ENCODE results near the gene SHROOM2.
"Not testable (repeated sequence)": the region's sequence is repeated elsewhere in the genome, so short reads cannot be mapped to it uniquely, and the experiment has no call there.

SHROOM2 gene

DNA sequence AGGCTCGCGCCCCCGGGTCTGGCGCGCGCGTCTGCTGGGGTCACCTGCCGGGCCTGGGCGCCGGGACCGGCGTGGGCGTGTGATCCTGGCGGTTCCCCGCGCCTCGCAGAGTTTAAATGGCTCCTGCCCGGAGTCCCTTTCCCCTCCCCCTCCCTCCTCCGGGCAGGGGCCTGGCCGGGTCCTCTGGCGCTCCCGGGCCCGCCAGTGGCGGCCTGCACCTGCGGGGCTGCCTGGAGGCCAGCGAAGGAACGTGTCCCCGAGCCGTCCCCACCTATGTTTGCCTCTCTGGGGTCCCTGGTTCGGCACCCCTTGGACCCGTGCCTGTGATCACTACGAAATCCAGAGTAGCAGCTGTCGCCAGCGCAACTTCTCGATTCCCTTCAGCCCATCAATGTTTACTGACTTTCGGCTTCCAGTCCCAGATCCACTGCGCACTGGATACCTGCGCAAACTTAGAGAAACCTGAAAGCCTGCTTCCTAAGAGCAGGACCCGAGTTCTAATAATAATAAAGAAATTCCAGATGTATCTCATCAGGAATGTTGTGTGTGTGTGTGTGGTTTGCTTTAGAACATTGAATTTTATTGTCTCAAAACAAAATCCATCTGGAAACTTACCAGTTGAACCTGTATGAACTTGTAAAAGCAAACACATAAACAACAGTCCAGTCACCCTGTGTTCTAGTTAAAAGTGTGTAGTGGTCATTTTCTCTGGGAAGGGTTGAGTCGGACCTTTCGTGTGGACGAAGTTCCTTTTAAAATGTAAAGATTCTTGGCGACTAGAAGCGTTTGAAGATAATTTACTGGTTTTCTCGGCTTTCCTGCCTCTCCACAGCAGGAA, 788 bp downstream of the SHROOM2 start:
- no peak for DNase-seq

DNA sequence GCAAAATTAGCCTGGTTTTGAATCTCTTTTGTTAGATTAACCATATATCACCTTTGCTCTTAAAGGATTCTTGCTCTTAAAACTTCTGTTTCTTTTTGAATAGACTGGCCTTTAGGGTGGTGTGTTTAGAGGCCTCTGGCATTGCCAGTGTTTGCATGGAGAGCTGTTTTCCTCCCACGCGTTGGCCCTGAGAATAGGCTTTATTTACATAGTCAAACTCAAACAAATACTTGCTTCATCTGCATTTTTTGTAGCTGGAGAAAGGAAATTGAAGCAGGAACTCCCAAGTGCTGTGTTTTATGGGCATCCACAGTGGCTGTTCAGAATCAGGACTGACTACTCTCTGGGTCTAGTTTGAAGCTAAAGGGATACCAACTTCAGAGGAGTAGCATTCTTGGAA, 2.7 kb downstream of the SHROOM2 start:
- DNase-seq = no peak

DNA sequence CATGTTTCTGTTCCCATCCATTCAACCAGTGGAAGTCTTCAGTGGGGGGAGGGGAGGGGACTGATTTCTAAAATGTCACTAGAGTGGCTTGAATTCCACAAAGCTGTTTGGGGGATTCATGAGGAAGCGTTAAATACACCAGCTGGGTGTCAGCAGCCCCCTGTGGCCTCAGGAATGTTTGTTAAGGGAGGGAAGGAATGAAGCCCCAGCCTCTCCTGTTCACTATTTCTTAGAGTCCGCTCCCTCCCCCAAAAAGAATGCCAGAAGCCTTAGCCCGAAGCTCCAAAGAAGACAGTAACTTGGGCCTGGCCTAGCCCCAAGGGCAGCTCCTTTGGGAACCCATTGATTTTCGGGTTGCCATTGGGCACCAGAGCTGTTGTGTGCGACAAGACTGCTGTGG, 3.3 kb downstream of the SHROOM2 start:
- no peak for DNase-seq

DNA sequence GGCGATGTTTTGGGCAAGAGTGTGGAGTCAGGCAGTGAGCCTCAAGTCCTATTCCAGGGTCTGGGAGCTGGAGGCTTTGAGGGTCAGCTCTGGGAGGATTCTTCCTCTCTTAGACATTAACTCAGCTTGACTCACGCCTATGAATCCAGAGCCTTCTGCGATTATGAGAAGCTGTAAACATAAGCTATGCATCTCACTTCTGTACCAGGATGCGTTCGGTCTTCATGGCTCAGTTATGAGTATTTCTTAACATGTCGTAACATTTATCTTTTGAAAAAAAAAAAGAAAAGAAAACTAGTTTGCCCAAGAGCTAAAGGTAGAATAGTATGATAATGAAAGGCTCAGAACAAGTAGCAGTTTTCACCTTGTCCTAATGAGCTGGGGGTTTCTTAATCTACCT, 4.6 kb downstream of the SHROOM2 start:
- no peak for DNase-seq

DNA sequence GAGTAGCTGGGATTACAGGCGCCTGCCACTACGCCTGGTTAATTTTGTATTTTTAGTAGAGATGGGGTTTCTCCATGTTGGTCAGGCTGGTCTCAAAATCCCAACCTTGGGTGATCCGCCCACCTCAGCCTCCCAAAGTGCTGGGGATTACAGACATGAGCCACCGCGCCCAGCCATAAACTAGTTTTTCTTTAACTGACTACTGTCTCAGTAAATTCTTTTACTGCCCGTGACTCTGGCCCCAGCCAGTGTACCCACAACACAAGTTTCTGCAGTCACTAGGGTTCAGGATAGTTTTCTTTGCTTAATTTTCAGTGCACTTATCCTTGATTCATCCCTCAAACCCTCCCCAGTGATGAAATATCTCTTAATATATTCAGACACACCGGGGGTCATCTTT, 8.3 kb downstream of the SHROOM2 start:
- DNase-seq = no peak

DNA sequence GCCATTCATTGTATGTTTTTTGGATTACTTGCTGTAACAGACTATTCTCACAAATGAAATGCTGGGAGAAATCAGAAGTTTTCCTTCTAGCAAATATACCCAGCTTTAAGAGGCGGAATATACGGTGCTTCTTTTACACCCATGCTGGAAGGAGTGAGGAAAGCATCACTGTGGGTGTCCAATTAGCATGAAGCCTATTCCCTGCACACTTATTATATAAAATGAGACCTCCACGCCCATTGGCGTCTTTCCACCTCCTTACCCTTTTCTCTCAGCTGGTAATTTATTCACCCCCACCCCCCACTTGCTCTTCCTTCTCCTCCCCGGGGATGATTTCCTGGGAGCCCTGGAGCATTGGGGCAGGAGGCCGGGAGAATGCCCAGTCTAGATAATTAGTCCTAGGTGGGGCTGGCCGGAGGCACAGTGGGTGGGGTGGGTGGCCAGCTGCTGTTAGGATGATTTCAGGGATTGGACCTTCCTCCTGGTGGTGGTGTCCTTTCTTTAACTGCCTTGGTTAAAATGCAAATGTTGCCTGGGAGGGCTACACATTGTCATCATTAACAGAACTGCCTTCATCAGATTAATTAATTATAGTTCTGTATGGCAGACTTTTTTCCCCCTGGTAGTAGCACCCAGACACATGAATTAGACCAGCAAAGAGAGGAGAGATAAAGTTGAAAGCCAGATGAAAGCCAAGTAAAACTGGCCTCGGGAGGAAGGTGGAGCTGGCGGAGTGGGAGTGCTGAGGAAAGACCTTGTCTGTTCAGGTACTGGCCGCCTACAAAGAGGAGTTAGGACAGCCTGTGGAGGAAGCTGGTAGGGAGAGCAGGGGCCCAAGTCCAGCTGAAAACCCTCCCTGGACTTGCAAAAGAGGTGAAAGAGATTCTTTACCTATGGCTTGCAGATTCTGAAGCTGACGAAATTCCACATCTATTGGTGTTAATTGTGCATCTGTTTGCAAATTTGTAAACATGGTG, 11.4 kb downstream of the SHROOM2 start:
- no peak for DNase-seq

DNA sequence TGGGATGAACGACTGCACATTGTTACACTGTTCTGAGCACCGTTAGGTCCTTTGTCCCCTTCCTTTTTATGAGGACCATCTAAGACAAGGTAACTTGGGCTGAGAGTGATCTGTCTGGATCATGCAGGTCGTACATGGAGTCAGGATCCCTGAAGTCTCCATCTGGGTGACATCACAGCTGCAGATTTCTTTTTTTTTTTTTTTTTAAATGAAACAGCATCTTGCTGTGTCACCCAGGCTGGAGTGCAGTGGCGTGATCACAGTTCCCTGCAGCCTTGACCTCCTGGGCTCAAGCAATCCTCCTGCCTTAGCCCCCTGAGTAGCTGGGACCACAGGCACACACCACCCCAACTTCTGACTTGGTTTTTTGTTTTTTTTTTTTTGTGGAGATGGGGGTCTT, 16.5 kb downstream of the SHROOM2 start:
- DNase-seq = no peak

DNA sequence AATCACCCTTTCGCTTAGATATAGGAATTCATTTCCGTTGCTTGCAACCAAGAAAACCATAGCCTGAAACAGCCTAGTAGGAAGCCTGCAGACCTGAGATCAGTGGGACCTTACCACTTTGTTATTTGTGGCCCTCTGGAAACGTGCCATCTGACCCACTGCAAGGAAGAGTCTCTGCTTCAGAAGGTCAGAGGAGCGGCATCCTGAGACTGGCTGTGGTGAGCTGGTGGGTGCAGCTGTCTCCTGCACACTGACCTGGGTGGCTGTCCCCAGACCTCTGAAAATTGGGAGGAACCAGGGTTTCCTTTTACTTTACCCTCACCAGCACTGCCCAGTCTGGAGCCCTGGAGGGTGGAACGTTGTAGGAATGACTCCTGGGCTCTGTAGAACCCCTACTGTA, 18.2 kb downstream of the SHROOM2 start:
- DNase-seq = no peak

DNA sequence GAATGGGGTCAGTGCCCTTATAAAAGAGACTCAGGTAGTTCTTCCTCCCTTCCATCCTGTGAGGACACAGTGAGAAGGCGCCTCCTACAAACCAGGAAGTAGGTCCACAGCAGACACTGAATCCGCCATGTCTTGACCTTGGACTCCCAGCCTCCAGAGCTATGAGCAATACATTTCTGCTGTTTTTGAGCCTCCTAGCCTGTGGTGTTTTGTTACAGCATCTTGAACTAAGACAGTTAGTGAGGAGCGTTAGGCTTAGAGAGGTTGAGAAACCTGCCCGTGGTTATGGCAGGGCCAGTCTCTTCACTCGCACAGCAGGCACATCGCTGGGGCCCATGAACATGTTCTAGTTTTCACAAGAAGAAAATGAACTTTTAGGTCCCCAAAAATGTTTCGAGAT, 19.7 kb downstream of the SHROOM2 start:
- no peak for DNase-seq

DNA sequence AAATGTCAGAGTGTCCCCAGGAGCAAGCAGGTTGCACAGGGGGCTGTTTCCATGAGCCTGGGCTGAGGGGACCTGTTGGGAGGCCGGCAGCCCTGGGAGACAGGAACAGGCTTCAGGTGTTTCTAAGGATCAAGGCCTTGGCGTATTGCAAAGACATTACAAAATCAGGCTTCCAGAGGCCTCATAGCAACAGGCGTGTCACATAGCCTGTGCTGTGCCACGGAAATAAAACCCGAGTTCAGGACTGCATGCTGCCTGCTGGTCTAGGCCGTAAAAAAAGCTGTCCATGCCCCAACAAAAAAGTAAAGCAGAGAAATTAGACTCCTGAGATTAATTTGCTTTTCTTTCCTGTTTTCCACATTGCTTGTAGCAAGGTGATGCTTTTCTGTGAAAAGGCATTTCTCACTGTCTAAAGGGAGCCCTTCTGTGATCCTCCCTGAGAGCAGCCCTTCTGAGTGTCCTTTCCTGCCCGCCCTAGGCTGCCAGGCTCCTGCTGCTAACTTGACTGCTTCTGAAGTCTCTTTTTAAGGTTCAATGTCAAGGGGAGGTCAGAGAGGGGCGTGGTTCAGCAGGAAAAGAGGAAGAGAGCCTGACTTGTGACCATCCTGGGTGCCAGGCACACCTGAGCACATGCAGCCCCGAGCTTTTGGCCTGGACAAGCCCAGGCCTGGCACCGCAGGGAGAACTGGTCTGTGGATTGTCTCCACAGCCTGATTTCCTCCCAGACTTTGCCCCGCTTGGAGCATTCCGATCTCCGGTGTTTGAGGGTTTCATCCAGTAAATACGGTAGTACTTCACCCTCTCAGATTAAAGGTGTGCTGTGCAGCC, 21.3 kb downstream of the SHROOM2 start:
- DNase-seq = no peak

DNA sequence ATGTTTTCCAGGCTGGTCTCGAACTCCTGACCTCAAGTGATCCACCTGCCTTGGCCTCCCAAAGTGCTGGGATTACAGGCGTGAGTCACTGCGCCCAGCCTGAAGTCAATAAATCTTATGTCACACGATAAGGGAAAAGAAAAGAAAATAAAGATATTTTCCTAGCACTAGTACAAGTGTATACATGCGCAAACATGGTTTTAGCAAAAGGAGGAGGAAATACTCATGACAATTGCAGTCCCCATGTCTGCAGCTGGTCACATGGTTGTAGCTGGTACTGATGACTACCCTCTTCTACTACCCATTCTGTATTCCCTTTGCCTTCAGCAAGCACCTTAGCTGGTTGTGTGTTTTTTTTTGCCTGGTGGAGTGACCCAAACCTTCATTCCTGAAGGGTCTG, 23.6 kb downstream of the SHROOM2 start:
- DNase-seq = not testable (repeated sequence)

DNA sequence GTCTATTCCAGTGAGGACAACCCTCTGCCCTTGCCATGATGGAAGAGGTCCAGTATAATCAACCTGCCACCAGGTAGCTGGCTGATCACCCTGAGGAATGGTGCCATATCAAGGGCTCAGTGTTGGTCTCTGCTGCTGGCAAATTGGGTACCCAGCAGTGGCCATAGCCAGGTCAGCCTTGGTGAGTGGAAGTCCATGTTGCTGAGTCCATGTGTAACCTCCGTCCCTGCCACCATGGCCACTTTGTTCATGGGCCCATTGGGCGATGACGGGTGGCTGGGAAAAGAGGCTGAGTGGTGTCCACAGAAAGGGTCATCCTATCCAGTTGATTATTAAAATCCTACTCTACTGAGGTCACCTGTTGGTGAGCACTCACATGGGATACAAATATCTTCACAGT, 24.9 kb downstream of the SHROOM2 start:
- DNase-seq = not testable (repeated sequence)

DNA sequence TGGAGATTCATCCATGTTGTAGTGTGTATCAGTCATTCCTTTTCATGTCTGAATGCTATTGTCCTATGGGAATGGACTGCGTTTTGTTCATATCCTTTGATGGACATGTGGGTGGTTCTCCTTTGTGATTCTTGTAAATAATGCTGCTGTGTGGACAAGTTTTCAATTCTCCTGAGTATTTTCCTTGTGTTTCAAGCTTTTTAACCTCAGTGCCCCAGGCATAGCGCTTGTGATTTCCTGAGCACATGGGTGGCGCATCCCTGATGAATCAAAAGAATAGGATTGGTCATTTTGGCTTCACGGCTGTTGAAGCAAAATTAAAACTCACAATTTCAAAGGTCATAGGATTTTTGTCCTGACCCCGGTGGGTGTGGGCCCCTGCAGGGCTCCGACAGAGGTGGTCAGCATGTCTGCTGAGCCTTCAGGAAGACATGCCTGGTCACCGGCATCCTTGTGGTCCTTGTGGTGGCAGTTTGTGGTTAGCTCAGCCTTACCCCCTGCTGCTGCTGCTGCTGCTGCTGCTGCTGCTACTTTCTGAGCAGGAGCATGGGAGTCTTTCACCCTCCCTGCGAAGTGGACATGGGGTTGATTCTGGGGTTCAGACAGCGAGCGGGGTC, 30.0 kb downstream of the SHROOM2 start:
- DNase-seq = no peak

DNA sequence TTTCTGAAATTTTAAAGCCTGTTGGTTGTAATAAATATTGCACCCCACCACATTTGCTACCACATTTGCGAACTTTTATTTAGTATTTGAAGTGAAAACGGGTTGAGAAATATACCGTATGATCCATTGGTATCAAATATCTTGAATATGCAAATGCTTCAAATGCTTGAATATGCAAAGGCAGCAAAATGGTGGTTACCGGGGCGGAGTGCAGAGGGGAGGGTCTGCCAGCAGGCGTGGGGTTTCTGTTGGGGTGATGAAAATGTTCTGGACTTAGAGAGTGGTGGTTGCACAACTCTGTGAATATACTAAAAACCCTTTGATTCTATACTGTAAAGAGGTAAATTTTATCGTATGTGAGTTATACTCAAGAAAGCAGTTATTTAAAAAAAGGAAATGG, 35.3 kb downstream of the SHROOM2 start:
- DNase-seq = no peak

DNA sequence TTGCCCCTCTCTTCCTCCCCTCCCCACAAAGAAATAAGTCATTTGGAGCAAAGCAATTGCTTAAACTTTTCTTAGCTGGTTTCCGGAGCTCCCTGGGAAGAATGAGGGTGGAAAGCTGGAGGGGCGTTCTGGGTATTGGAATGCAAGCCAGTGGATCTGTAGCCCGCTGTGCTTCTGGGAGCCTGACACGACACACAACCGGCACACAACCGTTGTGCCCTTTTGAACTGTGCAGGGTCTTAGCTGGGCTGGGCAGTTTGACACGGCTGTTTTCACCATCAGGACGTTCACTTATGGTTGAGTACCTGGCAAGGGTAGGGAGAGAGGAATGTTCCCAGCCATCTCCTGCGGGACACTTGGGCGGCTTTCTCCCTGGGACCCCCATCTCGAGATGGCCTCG, 38.3 kb downstream of the SHROOM2 start:
- DNase-seq = no peak

DNA sequence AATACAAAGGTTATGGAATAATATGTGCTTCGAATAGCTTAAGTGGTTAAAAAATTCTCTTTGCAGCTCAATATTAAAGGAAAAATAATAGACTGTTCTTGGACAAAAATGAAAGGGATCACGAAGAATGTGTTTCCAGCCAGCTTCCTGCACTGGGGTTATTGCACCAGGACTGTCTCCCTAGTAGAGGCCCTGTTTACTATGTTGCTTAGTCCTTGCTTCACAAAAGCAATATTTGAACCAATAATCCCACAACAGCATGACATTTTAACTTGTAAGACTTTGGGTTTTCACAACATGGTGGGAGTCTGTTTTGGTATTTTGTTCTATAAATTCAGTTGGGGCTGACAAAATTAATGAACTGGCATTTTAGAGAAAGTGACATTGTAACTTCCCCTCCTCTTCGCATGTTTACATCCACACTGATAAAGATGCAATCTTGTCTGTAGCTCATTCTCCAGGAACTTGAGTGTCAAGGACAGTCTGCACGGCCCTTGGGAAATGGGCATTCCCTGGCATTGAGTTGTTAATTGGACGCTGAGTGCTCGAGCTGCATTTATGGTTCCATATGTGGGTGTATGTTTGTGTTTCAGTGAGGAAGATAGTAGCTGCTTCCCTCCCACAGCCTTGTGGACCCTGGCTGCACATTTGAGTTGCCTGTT, 39.0 kb downstream of the SHROOM2 start:
- no peak for DNase-seq

DNA sequence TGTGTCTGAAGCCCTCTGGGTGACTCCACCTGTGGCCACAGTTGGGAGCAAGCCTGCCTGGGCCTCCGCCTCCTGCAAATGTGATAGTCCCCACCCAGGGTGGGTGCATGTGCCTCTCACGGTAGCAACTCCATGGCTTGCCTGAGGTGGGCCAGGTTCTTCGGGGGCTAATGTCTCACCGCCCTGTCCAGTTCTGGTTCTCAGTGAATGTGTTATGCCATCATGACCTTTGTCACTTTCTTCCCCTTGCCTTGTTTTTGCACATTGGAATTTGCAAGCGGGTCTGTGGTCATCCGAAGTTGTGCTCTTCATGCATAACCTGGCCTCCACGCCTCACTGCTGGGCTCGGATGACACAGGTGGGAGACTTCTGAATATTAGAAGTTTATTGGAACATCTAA, 39.7 kb downstream of the SHROOM2 start:
- no peak for DNase-seq

DNA sequence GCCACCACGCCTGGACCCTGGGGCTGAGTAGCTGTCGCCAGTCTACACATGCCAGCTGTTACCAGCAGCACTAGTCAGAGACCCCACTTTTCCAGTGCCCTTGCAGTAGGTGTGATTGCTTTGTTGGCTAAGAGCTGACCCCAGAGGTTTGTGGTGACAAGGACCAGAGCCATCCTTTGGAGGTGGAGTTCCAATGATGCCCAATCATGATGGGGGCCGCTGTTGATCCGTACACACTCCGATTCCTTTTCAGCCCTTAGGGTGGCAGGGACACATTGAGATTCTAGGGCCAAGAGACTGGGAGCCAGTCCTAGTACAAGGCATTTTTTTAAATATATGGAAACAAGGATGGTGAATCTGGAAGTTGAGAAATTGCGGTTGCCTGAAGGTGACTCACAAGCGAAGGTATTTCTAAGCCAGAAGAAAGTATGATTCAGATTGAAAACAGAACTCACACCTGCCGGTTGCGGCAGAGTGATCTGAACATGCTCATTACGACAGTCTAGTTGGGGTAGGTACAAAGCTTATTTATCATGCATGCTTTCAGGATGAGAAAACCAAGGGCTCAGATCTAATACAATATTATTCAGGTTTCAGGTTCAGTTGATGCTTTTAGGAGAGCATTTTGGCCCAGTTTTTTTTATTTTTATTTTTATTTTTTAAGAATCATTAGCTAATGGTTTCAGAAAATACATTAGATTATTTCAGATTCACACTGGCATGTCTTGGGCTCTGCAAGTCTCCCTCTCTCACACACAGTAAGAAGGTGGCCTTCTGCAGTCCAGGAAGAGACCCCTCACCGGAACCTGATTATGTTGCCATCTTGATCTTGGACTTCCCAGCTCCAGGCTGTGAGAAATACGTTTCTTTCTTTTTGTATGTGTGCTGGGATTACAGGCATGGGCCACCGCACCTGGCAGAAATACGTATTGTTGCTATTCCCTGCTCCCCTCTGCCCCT, 43.4 kb downstream of the SHROOM2 start:
- peak; percentile 46 to 52 for DNase-seq

DNA sequence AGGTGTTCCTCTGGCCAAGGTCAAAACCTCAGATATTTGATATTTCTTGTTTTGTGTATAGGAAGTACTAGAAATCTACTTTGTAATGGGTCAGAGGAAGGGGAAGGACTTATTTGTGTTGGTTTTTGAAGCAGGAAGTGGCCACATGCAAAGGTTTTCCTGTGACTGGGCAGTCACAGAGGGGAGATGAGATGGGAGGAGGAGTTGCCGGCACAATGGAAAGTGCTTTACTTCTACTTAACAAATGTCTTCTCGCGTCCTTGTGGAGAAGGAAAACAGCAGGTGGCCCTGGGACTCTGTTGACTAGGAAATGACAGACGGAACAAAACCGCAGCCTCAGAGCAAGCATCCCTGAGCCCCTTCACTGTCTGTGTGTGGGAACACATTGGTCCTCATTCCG, 46.6 kb downstream of the SHROOM2 start:
- DNase-seq = no peak

DNA sequence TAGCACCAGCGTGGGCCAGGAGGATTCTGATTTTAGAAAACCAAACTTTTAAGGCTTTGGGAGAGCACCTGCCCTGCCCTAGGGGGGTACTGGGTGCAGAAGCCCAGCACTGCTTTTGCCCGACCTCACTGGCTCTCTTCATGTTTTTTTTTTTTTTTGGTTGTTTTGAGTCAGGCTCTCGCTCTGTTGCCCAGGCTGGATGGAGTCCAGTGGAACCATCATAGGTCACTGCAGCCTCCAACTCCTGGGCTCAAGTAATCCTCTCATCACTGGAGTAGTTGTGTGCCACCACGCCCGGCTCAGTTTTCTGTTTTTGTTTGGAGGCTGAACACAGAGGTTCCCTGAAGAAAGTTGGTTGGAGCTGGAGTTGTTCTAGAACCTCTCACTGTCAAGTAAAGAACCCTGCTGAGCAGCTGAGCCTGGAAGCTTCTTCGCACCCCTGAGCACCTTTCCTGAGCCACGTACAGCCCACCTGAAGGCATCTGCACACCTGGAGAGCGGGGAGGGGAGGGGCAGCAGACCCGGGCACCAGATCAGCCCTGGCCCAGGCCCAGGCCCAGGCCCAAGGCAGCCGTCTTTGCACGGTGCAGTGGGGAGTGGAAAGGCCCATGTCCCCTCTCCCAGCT, 49.5 kb downstream of the SHROOM2 start:
- no peak for DNase-seq
